NCI-H1417 (cell line): ENCODE data around the gene POLD4.

Source experiments
- DNase-seq, 3 experiments: peaks; one replicate each; lab custom pipeline; 2025; lab: John Stamatoyannopoulos, UW

Gene POLD4

GRCh38 chr11:67316882-67317204 is 36.5 kb downstream of the POLD4 start:
- DNase-seq = no peak

- no peak for DNase-seq
Observed at GRCh38 chr11:67315325-67315909, 37.9 kb downstream of the POLD4 start.

- no peak for DNase-seq
Observed at GRCh38 chr11:67314218-67314617, 39.1 kb downstream of the POLD4 start.

- no peak for DNase-seq
Observed at GRCh38 chr11:67313125-67313890, 40.0 kb downstream of the POLD4 start.

- DNase-seq = no peak
Observed at GRCh38 chr11:67312187-67313021, 40.9 kb downstream of the POLD4 start.

- DNase-seq = no peak
Observed at GRCh38 chr11:67311556-67312082, 41.7 kb downstream of the POLD4 start.

GRCh38 chr11:67311051-67311555 is 42.2 kb downstream of the POLD4 start:
- DNase-seq = no peak

GRCh38 chr11:67310246-67311050 is 42.9 kb downstream of the POLD4 start:
- no peak for DNase-seq

GRCh38 chr11:67309661-67310061 is 43.7 kb downstream of the POLD4 start:
- no peak for DNase-seq

- no peak for DNase-seq
Observed at GRCh38 chr11:67309166-67309565, 44.2 kb downstream of the POLD4 start.

GRCh38 chr11:67308031-67308866 is 45.1 kb downstream of the POLD4 start:
- DNase-seq = no peak

- DNase-seq = no peak
Observed at GRCh38 chr11:67307545-67308001, 45.8 kb downstream of the POLD4 start.

- DNase-seq = no peak
Observed at GRCh38 chr11:67306769-67307544, 46.4 kb downstream of the POLD4 start.

- no peak for DNase-seq
Observed at GRCh38 chr11:67304511-67305113, 48.7 kb downstream of the POLD4 start.

GRCh38 chr11:67303835-67304411 is 49.4 kb downstream of the POLD4 start:
- peak in 1 of 3 experiments; percentile 62 for DNase-seq

GRCh38 chr11:67303132-67303834 is 50.1 kb downstream of the POLD4 start, which contains the start of gene SSH3:
Gene SSH3 (plus strand): TSS chr11:67303530. CDS start chr11:67303626, 96 bp downstream.
- peak; percentile 56 to 86 (median 85) for DNase-seq

GRCh38 chr11:67302571-67303131 is 50.7 kb downstream of the POLD4 start:
- DNase-seq = peak in 2 of 3 experiments; percentile 79 to 81
